Measurements from ENCODE around the gene MPP2.

Gene MPP2

DNA sequence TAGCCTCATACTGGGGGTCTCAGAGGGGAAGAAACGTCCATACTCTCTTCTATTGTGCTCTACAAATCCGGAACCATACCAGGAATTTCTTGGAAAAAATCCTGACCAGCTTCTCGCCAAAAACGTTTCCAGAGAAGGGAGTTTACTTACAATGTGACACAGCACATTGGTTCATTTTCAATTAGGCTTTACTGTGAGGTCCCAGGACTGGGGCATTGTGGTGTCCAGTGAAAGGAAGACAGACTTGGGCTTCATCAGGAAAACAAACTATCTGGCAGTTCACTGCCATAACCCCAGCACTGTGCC, 14.7 kb downstream of the MPP2 start:
- no peak for DNase-seq (ENCODE audit: low spot score)
- TF ChIP-seq, protein P1, sequence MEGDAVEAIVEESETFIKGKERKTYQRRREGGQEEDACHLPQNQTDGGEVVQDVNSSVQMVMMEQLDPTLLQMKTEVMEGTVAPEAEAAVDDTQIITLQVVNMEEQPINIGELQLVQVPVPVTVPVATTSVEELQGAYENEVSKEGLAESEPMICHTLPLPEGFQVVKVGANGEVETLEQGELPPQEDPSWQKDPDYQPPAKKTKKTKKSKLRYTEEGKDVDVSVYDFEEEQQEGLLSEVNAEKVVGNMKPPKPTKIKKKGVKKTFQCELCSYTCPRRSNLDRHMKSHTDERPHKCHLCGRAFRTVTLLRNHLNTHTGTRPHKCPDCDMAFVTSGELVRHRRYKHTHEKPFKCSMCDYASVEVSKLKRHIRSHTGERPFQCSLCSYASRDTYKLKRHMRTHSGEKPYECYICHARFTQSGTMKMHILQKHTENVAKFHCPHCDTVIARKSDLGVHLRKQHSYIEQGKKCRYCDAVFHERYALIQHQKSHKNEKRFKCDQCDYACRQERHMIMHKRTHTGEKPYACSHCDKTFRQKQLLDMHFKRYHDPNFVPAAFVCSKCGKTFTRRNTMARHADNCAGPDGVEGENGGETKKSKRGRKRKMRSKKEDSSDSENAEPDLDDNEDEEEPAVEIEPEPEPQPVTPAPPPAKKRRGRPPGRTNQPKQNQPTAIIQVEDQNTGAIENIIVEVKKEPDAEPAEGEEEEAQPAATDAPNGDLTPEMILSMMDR (IDR thresholded peaks at IDR 0.05; ENCODE audit: extremely low read depth, insufficient read depth, missing control alignments) = no peak
- in situ Hi-C loops (cut with MboI; ENCODE audit: low pct_unique_long_range_greater_than_20kb, low sequenced_read_pairs, unreplicated experiment) = no loop called here

DNA sequence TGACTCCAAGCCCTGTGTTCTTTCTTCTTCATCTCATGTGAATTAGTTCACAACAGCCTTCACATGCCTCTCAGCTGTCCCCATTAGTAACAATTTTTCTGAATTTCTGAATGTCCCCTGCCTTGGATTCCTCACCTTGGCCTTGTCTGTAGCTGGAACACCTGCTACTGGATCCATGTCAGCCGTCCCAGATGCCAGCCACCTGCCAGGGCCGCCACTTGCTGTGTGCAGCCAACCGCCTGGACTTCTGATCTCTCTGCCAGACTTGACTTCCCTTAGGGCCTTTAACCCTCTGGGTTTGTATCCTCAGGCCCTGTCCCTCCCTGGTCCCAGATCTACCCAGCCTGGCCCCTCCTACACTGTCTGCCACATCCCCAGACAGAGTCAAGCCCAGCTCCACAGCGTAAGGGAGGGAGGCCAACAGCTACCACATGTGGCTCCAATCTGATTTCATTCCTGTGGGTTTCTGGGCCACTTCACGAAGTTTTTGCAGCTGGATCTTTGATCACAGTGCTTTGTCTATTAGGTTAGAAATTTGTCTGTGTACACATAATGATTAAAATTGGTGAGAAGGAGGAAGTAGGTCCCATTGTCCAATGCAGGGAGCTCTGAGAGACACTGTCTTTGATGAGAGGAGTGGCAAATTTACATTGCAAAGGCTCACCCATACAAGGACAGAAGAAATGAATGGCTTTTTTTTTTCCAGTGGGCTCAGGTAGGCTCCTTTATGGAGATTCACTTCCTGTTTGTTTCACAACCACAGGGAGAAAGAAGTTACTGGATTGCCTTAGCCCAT, 15.3 kb downstream of the MPP2 start:
- TF ChIP-seq, protein P1 (IDR thresholded peaks at IDR 0.05; ENCODE audit: extremely low read depth, insufficient read depth, missing control alignments) = no peak
- in situ Hi-C loops (cut with MboI; ENCODE audit: low pct_unique_long_range_greater_than_20kb, low sequenced_read_pairs, unreplicated experiment) = no loop called here

DNA sequence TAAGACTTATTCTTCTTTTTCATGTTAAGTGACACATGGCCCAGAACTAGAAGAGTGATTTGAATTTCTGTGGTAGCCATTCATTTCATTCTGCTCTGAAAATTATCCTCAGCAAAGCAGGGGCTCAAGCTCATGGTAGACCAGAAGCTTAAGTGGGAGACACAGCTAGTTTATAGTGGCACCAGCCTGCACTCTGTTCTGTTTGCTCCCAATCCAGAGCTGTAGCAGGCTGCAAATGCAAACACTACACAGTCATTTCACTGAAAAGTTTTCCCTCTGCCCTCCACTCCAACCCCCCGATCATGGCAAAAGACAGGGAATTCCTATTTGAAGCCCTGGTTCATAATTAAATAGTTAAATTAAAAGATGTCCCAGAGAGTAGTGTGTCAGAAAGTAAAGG, 17.1 kb downstream of the MPP2 start:
- in situ Hi-C loops (cut with MboI; ENCODE audit: low pct_unique_long_range_greater_than_20kb, low sequenced_read_pairs, unreplicated experiment) = no loop called here
- TF ChIP-seq, protein P1 (IDR thresholded peaks at IDR 0.05; ENCODE audit: extremely low read depth, insufficient read depth, missing control alignments) = no peak

More for the DNA sequence above, 15.3 kb downstream of the MPP2 start:
- no peak for DNase-seq (ENCODE audit: low spot score)

DNA sequence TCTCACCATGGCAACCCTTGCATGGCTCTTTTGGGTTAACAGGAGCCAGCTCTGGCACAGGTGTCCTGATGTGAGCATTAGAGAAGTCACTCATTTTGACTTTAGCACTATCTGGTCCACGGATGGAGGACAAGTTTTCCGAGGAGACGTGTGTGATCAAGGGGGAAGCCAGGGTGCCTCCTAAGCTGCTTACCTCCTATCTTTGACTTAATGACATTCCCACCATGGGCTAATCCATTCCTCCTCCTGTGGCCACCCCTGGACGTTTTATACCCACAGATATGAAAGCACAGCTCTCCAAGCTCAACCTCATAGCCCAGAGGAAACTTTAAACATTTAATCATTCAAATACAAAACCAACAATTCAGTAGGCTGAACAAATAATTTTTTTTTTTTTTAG, 18.8 kb downstream of the MPP2 start:
- in situ Hi-C loops (cut with MboI; ENCODE audit: low pct_unique_long_range_greater_than_20kb, low sequenced_read_pairs, unreplicated experiment) = no loop called here
- TF ChIP-seq, protein P1 (IDR thresholded peaks at IDR 0.05; ENCODE audit: extremely low read depth, insufficient read depth, missing control alignments) = no peak
- DNase-seq (ENCODE audit: low spot score) = no peak

More for the DNA sequence above, 17.1 kb downstream of the MPP2 start:
- no peak for DNase-seq (ENCODE audit: low spot score)

DNA sequence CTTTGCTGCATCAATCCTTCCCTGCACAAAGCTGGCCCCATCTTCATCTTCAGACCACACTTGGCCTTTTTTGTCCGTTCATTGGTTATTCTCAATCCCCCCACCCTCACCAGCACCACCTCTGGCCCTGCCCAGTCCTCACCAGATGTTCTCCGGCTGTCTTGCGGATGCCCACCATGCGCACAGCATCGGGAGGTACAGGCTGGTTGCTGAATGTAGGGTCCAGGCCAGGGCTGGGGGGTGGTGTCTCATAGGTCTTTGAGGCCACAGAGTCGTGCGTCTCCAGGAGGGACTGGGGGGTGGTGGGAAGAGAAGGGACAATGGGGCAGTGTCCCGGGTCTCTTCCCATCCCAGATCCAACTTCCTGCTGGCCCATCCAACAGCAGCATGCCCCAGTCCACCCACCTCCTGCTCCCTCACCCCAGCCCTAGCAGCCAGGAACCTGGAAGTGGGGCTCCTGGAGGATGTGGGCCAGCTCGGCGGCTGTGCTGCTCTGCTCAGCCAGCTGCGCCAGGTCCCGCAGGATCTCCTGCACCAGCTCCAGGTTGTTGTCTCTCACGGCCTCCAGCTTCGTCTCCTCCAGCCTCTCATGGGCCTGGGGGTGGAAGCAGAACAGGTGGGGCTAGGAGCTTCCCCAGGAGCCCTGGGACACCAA, 24.4 kb downstream of the MPP2 start:
- TF ChIP-seq, protein P1 (IDR thresholded peaks at IDR 0.05; ENCODE audit: extremely low read depth, insufficient read depth, missing control alignments) = no peak
- DNase-seq (ENCODE audit: low spot score) = no peak
- in situ Hi-C loops (cut with MboI; ENCODE audit: low pct_unique_long_range_greater_than_20kb, low sequenced_read_pairs, unreplicated experiment) = no loop called here

DNA sequence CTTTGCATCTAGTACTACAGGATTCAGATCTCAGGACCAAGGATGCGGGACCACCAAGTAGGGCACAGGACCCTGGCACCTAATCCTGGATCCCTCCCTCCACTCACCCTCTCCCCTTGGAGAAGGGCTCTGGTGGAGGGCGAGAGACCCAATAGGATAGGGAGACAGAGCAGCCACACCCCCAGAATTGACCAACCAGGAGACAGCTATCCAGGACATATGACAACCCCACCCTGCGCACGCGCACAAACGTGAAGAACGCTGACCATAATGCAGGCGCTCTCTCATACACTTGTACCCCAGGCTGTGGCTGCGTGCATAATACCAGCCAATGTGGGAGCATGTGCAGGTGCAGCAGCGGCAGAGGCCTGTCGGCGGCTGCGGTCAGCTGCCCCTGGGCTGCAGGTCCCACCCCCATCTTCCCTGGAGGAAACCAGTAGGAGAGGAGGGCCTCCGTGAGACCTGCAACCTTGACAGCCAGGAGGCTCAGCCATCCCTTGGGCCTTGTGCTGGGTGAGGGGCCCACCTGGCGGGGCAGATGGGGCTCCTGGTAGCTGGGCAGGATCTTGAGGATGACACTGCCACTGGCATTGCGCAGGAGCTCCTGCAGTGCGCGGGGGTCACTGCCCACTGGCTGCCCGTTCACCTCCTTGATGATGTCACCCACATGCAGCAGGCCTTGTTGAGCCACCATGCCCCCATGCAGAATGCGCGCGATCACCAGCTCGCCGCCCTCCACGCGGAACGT, 25.4 kb downstream of the MPP2 start:
- in situ Hi-C loops (cut with MboI; ENCODE audit: low pct_unique_long_range_greater_than_20kb, low sequenced_read_pairs, unreplicated experiment) = no loop called here
- TF ChIP-seq, protein P1 (IDR thresholded peaks at IDR 0.05; ENCODE audit: extremely low read depth, insufficient read depth, missing control alignments) = no peak
- DNase-seq (ENCODE audit: low spot score) = no peak
